HG03280 (cell line): Measurements from ENCODE around the gene DPPA5.
"Not testable (repeated sequence)": the region's sequence is repeated elsewhere in the genome, so short reads cannot be mapped to it uniquely, and the experiment has no call there.

Source experiments
- ATAC-seq: cut with Tn5 transposase; IDR thresholded peaks from one replicate; pipeline ENCODE4 v1.9.1; 2021; ENCODE audit warnings: mild to moderate bottlenecking, moderate library complexity; ENCODE audit not compliant: unreplicated experiment

DPPA5 gene

GRCh38 chr6:73364549-73364948, 10.5 kb upstream of the DPPA5 start:
- no peak for ATAC-seq

GRCh38 chr6:73364121-73364520, 10.0 kb upstream of the DPPA5 start:
- ATAC-seq: no peak

GRCh38 chr6:73363537-73363875, 9.4 kb upstream of the DPPA5 start:
- ATAC-seq: no peak

- ATAC-seq: no peak
Observed at GRCh38 chr6:73362869-73363536, 8.9 kb upstream of the DPPA5 start.

- no peak for ATAC-seq
Observed at GRCh38 chr6:73362358-73362757, 8.3 kb upstream of the DPPA5 start, which contains the start of gene KHDC3L. Gene KHDC3L (plus strand): TSS chr6:73362658. CDS start chr6:73362730, 72 bp downstream.

- no peak for ATAC-seq
Observed at GRCh38 chr6:73349311-73349710, 4.8 kb downstream of the DPPA5 start.

GRCh38 chr6:73348550-73349204, 5.4 kb downstream of the DPPA5 start:
- no peak for ATAC-seq

GRCh38 chr6:73343164-73343563, 10.9 kb downstream of the DPPA5 start:
- ATAC-seq: no peak

- no peak for ATAC-seq
Observed at GRCh38 chr6:73342174-73342573, 11.9 kb downstream of the DPPA5 start.

- ATAC-seq: no peak
Observed at GRCh38 chr6:73341335-73341734, 12.7 kb downstream of the DPPA5 start.

GRCh38 chr6:73340048-73340447, 14.0 kb downstream of the DPPA5 start:
- no peak for ATAC-seq

GRCh38 chr6:73339340-73339739, 14.7 kb downstream of the DPPA5 start:
- ATAC-seq: no peak

- ATAC-seq: no peak
Observed at GRCh38 chr6:73329201-73329600, 24.9 kb downstream of the DPPA5 start.

GRCh38 chr6:73328790-73329189, 25.3 kb downstream of the DPPA5 start:
- ATAC-seq: no peak

- ATAC-seq: no peak
Observed at GRCh38 chr6:73325656-73326055, 28.4 kb downstream of the DPPA5 start.

- no peak for ATAC-seq
Observed at GRCh38 chr6:73323323-73323722, 30.8 kb downstream of the DPPA5 start.

GRCh38 chr6:73314577-73315492, 39.2 kb downstream of the DPPA5 start:
- ATAC-seq: no peak

GRCh38 chr6:73310503-73310845, 43.6 kb downstream of the DPPA5 start:
- ATAC-seq: not testable (repeated sequence)

- ATAC-seq: peak; percentile 97
Observed at GRCh38 chr6:73309785-73310502, 44.1 kb downstream of the DPPA5 start.

- ATAC-seq: peak; percentile 26
Observed at GRCh38 chr6:73309535-73309784, 44.6 kb downstream of the DPPA5 start.
